ENCODE results near the gene CRYM.
"Not testable (repeated sequence)": the region's sequence is repeated elsewhere in the genome, so short reads cannot be mapped to it uniquely, and the experiment has no call there.

Gene CRYM

GRCh38 chr16:21314339-21314738 is 36.2 kb upstream of the CRYM start:
- Mint-ChIP-seq H3K4me3 (no peak overlapping the region), H3K9me3 (peaks cover 5% of the 10 kb centered on the region), H3K36me3 (ENCODE audit: low read depth) (no peaks in the 10 kb centered on the region), H3K27me3 (ENCODE audit: low read depth) (no peaks in the 10 kb centered on the region), H3K4me1 (no peaks in the 10 kb centered on the region), H3K27ac (no peak overlapping the region)
- TF ChIP-seq CTCF (IDR thresholded peaks at IDR 0.05; ENCODE audit: unreplicated experiment in 3 of 3), result no peak

- H3K27me3 Mint-ChIP-seq (ENCODE audit: low read depth); H3K4me1 Mint-ChIP-seq; H3K36me3 Mint-ChIP-seq (ENCODE audit: low read depth); H3K4me3 Mint-ChIP-seq; H3K27ac Mint-ChIP-seq: not testable (repeated sequence)
- peaks cover 13% of the 10 kb centered on the region for H3K9me3 Mint-ChIP-seq
These were observed 34.8 kb upstream of the CRYM start for GRCh38 chr16:21312863-21313372.

- H3K4me1 Mint-ChIP-seq; H3K27me3 Mint-ChIP-seq (ENCODE audit: low read depth); H3K27ac Mint-ChIP-seq; H3K4me3 Mint-ChIP-seq; H3K36me3 Mint-ChIP-seq (ENCODE audit: low read depth): not testable (repeated sequence)
- H3K9me3 Mint-ChIP-seq, result peaks cover 13% of the 10 kb centered on the region
These were observed 34.0 kb upstream of the CRYM start for GRCh38 chr16:21312046-21312445.

DNA sequence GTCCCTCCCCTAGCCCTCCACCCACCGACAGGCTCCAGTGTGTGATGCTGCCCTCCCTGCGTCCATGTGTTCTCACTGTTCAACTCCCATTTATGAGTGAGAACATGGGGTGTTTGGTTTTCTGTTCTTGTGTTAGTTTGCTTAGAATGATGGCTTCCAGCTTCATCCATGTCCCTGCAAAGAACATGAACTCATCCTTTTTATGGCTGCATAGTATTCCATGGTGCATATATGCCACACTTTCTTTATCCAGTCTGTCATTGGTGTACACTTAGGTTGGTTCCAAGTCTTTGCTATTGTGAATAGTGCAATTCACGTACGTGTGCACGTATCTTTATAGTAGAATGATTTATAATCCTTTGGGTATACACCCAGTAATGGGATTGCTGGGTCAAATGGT is 28.6 kb upstream of the CRYM start:
- H3K27ac Mint-ChIP-seq; H3K36me3 Mint-ChIP-seq (ENCODE audit: low read depth); H3K4me3 Mint-ChIP-seq; H3K4me1 Mint-ChIP-seq: not testable (repeated sequence)
- Mint-ChIP-seq H3K9me3 (peaks cover 13% of the 10 kb centered on the region), H3K27me3 (ENCODE audit: low read depth) (peaks cover 48% of the 10 kb centered on the region)

DNA sequence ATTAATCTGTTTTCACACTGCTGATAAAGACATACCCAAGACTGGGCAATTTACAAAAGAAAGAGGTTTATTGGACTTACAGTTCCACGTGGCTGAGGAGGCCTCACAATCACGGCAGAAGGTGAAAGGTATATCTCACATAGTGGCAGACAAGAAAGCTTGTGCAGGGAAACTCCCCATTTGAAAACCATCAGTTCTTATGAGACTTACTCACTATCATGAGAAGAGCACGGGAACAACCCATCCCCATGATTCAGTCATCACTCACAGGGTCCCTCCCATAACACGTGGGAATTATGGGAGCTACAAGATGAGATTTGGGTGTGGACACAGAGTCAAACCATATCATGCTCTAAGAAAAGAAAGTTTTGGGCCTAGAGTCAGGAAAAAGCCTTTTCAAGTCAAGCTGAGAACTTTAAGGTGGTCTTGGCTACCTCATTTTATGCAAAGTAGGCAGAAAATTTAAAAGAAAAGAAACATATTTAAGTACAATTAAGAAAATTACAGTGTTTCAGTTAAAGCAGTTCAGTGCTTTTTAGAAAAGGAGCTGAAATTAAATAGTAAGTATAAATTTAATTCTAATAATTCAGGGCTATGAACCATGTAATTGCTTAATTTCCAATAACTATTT is 24.9 kb upstream of the CRYM start:
- Mint-ChIP-seq H3K9me3 (no peaks in the 10 kb centered on the region), H3K4me3 (no peak overlapping the region), H3K36me3 (ENCODE audit: low read depth) (no peaks in the 10 kb centered on the region), H3K27ac (no peak overlapping the region), H3K4me1 (peaks cover 5% of the 10 kb centered on the region), H3K27me3 (ENCODE audit: low read depth) (peaks cover 65% of the 10 kb centered on the region)
- TF ChIP-seq CTCF (IDR thresholded peaks at IDR 0.05; ENCODE audit: unreplicated experiment in 3 of 3), result no peak

- no peak overlapping the region for H3K27ac Mint-ChIP-seq
- H3K27me3 Mint-ChIP-seq (ENCODE audit: low read depth), result peaks cover 69% of the 10 kb centered on the region
- peak overlapping the region; percentile 76 to 81 (median 79) for H3K4me3 Mint-ChIP-seq
- H3K36me3 Mint-ChIP-seq (ENCODE audit: low read depth), result no peaks in the 10 kb centered on the region
- TF ChIP-seq CTCF (IDR thresholded peaks at IDR 0.05; ENCODE audit: unreplicated experiment in 3 of 3), result no peak
- peaks cover 5% of the 10 kb centered on the region for H3K4me1 Mint-ChIP-seq
- H3K9me3 Mint-ChIP-seq, result no peaks in the 10 kb centered on the region
These were observed 24.4 kb upstream of the CRYM start for GRCh38 chr16:21302454-21302853.

DNA sequence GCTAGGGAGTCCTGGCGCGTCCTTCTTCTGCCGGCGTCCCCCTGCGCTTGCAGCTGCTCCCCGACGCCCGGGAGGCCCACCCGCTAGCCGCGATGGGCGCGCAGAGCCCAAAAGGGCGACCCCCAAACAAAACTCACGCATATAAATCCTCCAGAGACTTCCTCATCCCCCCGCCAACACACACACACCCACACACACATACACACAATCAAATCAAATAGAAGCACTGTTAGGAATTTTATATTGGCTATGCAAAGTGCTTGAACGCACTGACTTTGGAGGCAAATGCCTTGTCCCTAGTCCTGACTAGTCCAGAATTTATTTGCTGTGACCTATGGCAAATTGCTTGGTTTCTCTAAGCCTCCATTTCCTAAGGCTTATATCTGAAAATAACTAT is 23.8 kb upstream of the CRYM start:
- Mint-ChIP-seq H3K9me3 (no peaks in the 10 kb centered on the region), H3K4me3 (peak overlapping the region; percentile 76 to 81 (median 79)), H3K36me3 (ENCODE audit: low read depth) (no peaks in the 10 kb centered on the region), H3K27ac (no peak overlapping the region), H3K27me3 (ENCODE audit: low read depth) (peaks cover 71% of the 10 kb centered on the region), H3K4me1 (peaks cover 5% of the 10 kb centered on the region)
- no peak for TF ChIP-seq CTCF (IDR thresholded peaks at IDR 0.05; ENCODE audit: unreplicated experiment in 3 of 3)

Data from nephron (organoid).